NCI-H1436 (cell line): ENCODE data around the gene ITGA11.

Experiments used
- DNase-seq: peaks from one replicate; lab custom pipeline; 2025; lab: John Stamatoyannopoulos, UW

The ITGA11 gene

GRCh38 chr15:68353421-68354135, 78.4 kb downstream of the ITGA11 start:
- no peak for DNase-seq

DNA sequence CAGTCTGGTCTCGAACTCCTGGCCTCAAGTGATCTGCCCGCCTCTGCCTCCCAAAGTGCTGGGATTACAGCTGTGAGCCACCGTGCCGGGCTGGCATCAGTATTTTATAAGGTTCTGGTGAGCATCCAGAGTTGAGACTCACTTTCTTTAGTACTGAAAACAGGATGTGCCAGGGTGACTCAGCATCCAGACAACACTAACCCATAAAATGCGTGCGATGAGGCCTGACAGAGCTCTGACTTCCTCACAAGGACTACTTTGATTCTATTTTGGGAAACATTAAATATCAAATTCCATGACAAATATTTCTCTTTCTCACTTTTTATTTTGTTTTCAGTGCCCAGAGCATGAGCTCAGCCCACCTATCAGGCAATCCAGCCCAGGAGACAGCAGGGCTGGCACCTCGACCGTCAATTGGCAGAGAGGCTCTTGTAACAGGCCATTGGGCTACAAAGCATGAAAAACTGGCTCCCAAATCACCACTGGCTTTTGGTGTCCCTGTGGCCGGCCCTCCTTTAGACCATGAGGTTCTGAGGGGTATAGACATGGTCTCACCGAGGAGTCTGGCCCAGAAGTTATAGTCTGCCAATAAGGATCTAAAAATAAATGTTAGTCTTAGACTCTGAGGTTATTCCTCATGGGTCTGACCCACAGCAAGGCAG, 79.4 kb downstream of the ITGA11 start:
- DNase-seq, result no peak

DNA sequence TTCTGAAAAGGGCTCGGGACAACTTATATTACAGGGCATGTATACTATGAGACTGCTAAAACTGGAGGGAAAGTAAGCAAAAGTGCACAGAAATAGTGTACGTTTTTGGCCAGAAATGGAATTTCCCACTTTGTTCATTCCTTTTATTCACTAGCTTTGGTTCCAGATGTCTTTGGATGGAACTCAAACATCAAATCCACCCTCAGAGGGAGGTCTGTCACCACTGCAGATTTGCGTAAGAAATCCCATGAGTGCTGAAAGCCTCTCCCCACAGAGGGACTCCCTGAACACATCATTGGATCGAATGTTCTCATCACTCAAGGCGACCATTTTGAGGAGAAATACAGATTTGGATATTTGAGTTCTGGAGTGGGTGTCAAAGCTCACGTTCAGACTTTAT, 82.8 kb downstream of the ITGA11 start:
- DNase-seq, result no peak

- DNase-seq, result no peak
These were observed 83.4 kb downstream of the ITGA11 start for GRCh38 chr15:68348606-68349005.

DNA sequence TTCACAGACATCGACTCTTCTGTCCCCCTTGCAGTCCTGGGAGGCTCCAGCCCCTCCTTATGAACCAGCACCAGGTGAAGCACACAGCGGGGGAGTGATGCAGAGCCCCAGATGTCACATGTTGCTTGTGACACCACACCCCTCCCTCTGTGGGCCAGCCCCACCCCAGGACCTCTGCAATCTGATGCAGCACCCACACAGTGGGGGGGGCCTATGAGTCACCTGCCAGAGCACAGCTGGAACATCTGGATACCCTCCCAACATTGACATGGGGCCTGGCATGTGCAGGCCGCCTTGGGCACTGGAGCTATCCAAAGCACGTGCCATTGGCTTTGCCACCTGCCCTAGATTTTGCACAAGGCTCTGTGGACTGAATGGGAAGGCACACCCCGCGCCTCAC, 83.9 kb downstream of the ITGA11 start:
- DNase-seq, result no peak

DNA sequence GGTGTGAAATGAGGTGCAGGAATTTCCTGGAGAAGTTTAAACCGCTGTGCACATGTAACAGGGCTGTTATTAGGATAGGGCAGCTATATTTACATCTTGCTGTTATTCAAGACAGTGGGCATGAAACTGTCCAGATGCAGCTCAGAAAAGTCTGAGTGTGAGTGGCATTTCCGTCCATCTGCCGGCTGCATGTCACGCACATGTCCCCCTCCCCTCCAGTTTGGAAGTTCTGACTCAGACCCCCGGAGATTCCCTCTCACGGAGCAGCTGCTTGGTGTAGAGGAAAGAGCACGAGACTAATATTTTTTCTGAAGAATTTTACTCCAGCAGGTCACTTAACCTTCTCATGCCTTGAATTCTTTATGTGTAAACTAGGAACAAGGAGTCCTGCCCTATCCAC, 84.6 kb downstream of the ITGA11 start:
- DNase-seq, result no peak

DNA sequence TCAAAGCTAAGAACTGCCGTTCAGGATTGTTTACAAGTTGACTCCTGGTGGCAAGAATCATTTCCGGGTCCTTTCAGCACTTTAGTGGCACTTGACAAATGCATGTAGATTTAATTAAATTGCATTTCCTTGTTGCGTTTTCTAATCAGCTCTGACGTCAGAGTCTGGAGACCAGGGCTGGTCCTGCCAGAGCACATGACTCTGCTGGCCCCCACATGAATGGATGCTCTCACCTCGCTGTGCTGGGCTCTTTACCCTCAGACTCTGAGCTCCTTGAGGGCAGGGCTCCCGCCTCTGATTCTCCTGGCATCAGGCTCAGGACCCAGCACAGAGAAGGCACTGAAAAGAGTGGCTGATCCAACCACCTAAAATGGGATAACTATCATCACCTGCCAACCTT, 85.0 kb downstream of the ITGA11 start:
- peak; percentile 14 for DNase-seq

DNA sequence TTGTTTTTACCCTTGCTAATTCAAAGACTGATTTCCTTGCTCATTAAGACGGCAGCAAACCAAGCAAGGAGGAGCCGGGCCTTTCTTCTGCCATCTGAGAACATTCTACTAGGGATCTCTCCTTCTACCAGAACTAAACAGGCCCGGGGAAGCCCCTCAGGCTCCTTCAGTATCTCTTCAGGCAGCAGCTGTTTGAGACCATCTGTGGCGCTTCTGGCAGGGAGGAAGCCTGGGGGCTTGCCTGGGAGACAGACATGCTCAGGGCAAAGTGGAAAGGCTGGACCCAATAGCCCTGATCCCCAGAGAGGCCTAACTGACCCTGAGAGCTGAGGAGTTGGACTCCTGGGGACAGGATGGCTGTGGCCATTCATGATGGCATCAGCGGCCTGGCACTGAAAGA, 86.5 kb downstream of the ITGA11 start:
- DNase-seq, result no peak

DNA sequence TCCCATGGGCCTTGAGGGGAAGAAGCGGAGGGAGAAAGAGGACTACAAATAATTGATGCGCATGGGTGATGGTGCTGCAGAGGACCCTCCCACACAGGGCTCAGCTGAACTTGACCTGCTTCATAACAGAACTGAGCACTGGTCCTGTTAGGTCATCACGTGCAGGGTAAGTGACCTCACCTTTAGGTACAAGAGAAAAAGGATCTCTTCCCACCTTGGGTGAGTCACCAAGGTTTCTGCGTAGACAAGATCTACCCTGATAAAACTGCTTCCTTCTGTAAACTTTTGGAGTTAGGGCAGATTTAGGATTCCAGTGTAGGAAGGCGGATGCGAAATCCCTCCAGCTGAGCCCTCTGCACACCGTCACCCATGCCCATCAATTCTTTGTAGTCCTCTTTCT, 87.4 kb downstream of the ITGA11 start:
- DNase-seq, result no peak

DNA sequence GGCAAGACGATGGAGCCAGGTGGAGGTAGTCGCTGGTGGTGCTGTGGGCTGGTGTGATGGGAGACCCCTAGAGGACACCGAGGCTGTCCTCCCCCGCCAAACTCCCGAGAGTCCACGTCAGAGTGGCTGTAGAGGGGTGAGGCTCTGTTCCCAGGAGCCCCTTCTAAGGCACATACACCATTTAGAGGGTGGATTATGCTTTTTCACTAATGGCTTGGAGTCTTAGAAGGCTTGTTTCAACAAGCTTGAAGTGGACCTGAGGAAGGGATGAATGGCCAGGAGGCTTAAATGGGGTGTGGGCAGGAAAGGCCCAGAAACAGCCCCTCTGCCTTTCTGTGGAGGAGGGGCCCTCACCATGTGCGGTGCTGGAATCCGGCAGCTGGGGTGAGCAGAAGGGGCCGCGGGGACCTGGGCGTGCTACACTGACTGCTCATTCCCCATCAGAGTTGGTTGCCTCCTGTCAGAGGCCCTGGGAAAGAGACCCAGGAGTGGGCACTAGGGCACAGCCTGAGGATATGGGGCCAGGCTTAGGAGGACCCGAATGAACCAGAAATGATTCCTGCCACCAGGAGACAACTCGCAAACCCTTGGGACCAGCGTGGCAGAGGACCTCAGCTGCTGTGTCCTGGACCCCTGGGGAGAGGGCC, 88.3 kb downstream of the ITGA11 start:
- DNase-seq, result no peak

DNA sequence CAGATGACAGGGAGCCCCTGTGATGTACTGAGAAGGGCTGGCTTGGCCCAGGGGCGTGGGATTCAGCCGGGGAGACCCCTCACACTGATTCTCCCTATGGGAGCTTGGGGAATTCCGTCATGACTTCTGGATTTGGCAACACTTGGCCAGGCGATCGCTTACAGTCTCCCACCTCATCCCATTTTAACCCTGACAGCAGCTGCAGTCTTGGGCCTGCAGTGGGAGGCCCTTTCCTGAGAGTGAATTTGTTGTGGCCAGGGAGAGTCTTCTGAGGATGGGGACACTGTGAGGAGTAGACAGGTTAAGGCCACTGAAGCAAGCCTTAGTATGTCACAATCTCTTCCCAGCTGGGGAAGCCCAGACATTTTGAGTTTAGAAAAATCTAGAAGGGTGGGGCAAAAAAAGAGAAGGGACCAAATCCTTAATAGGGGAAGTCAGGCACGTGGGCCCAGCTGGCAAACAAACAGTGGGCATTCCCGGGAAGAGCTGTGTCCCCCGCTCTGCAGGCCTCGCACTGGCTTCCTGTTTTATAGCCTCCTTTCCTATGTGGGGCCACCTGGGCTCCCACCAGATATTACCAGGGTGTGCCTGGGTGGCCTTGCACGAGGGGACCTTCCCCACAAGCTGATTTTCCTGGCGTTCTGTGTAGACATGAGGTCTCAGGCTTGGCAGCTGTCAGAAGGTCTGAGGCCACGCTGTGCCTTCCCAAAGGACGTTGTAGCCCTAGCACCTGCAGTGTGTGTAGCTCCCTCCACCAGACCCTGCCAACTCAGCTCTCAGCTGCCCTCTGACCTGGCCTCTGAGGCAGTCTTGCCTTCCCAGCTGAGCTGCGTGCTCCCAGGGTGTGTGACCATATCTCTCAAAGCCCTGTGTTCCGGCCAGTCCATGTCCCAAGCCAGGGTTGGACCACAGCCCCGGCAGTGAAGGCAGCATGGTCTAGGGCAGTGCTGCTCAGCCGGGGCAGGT, 89.9 kb downstream of the ITGA11 start:
- no peak for DNase-seq

GRCh38 chr15:68340726-68341671, 91.0 kb downstream of the ITGA11 start:
- DNase-seq, result no peak

- no peak for DNase-seq
These were observed 92.5 kb downstream of the ITGA11 start for GRCh38 chr15:68339481-68339880.

DNA sequence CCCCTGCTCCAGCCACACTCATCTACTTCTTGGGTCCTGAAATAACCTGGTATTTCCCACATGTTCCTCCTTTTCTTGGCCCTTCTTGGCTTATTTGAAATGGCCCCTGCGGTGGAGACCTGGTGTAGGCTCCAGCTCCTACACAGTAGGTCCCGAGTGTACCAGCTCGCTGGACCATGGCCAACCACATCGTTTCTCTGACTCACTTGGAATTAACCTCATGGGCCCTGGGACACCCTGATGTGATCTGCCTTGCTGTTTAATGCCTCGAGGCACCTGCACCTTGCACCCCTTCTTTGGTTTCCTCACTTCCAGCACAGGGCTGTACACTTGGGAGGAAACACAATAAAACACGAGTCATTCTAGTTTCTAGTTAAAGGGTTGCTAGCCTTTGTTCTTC, 94.1 kb downstream of the ITGA11 start:
- no peak for DNase-seq

GRCh38 chr15:68336516-68336915, 95.4 kb downstream of the ITGA11 start:
- DNase-seq, result no peak

DNA sequence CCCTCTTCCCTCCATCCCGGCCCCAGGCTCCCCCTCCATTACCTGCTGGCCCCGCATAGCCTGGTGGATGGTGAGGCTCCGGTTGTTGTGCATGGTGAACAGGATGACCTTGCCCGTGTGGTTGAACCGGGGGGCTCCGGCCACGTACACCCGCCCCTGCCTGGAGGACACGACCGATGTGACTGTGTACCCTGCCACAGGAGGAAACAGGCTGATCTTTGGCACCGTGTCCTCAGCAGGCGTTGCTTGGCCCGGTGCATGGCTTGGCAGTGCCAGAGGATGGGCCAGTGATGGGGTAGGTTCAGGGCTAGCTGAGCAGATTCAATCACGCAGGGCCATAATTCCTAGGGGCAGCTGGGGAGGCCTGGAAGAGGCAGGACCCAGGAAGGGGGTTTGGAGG, 96.3 kb downstream of the ITGA11 start:
- no peak for DNase-seq

DNA sequence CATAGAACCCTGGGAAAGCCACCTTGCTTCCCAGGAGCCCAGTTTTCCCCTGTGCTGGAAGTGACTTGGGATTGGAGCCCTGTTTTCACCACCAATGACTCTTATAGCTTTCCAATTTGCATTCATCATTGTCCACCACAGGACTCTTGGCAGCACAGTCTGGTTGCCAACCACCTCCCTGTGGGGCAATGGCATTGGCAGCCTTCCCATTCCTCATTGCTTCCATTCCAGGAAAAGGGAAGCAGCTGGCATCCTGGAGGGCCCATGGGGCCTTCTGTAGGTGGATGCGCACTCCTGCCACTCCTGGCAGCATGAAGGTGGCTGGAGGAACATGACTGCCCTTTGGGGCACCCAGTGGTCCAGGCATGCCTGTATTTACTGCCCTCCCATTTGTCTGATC, 96.7 kb downstream of the ITGA11 start:
- DNase-seq, result no peak

GRCh38 chr15:68334661-68335124, 97.3 kb downstream of the ITGA11 start:
- no peak for DNase-seq

GRCh38 chr15:68333775-68334470, 98.0 kb downstream of the ITGA11 start:
- DNase-seq, result no peak

GRCh38 chr15:68332266-68332665, 99.7 kb downstream of the ITGA11 start:
- no peak for DNase-seq
